B cell (primary cell): Measurements from ENCODE around the gene AFF3. TPM values are rescaled to one million over a fixed set of nuclear protein-coding genes. Genes with fewer than 3 reads are reported as not detected.

Source experiments
- ATAC-seq: fragments of 200-7000 bp; cut with Tn5 transposase; one replicate; pipeline ENCODE4 v1.10.0; 2021; ENCODE audit warnings: low read depth, mild to moderate bottlenecking, moderate number of reproducible peaks, moderate library complexity
- CTCF ChIA-PET: fragments of 350-600 bp; sonication (Branson Sonifier 250); formaldehyde crosslinking; loops from one replicate; lab custom pipeline; 2021; ENCODE audit warnings: antibody characterized with exemption, inconsistent platforms; lab: Charles Lee
- POLR2A ChIA-PET: fragments of 350-600 bp; sonication (Branson Sonifier 250); formaldehyde crosslinking; loops from one replicate; lab custom pipeline; 2021; ENCODE audit warnings: antibody characterized with exemption; lab: Charles Lee
- DNase-seq: peaks from one replicate; pipeline ENCODE4 v3.0.0; 2013
- H2AFZ ChIP-seq: 2 replicates; pipeline ENCODE4 v1.6.1; 2012; ENCODE audit warnings: mild to moderate bottlenecking, low read depth, low read length; ENCODE audit not compliant: insufficient read depth, poor library complexity, severe bottlenecking
- H3K27ac ChIP-seq, 2 donors: 1 replicate in 1 of 2; 2 replicates in 1 of 2; pipeline ENCODE4 v1.5.1; 2012 to 2013; ENCODE audit warnings: low read length in 2 of 2, mild to moderate bottlenecking in 2 of 2, moderate library complexity in 1 of 2
- H3K27me3 ChIP-seq, 4 experiments: fragments of 200-600 bp in 1 of 4; sonication (generic) in 1 of 4; replicated peaks in 1 of 4; 1 replicate in 2 of 4; 2 replicates in 2 of 4; pipeline versions ENCODE4 v1.6.1 to v1.7.0; 2013 to 2016; ENCODE audit warnings: low read length in 3 of 4, mild to moderate bottlenecking in 2 of 4, mixed read lengths in 1 of 4, moderate library complexity in 1 of 4; ENCODE audit not compliant: insufficient read depth in 4 of 4, control insufficient read depth in 3 of 4; ENCODE audit errors: control extremely low read depth in 1 of 4
- H3K36me3 ChIP-seq, 2 experiments: replicated peaks in 1 of 2; 1 replicate in 1 of 2; 2 replicates in 1 of 2; pipeline versions ENCODE4 v1.6.1 to v1.7.1; 2013; ENCODE audit warnings: low read length in 1 of 2; ENCODE audit not compliant: insufficient read depth in 2 of 2, control insufficient read depth in 1 of 2; ENCODE audit errors: control extremely low read depth in 1 of 2, extremely low read depth in 1 of 2
- H3K4me1 ChIP-seq, 2 donors: fragments of 200-600 bp in 1 of 2; sonication (generic) in 1 of 2; 1 replicate in 1 of 2; 2 replicates in 1 of 2; pipeline versions ENCODE4 v1.5.1 to v1.6.1; 2013 to 2017; ENCODE audit warnings: low read length in 2 of 2; ENCODE audit not compliant: control insufficient read depth in 2 of 2, insufficient read depth in 2 of 2
- H3K4me2 ChIP-seq: replicated peaks from 2 replicates; pipeline ENCODE3; 2012; ENCODE audit warnings: mild to moderate bottlenecking, low read depth, low read length; ENCODE audit not compliant: poor library complexity, severe bottlenecking
- H3K4me3 ChIP-seq, 5 experiments: fragments of 200-600 bp in 1 of 5; sonication (generic) in 1 of 5; 1 replicate in 3 of 5; 2 replicates in 2 of 5; pipeline versions ENCODE4 v1.5.1 to v1.7.0; 2011 to 2016; ENCODE audit warnings: low read length in 4 of 5, mild to moderate bottlenecking in 4 of 5, low read depth in 2 of 5, control low read depth in 1 of 5, moderate library complexity in 1 of 5; ENCODE audit not compliant: insufficient read depth in 1 of 5; ENCODE audit errors: control extremely low read depth in 1 of 5, extremely low read depth in 1 of 5
- H3K79me2 ChIP-seq: fragments of 200-600 bp; sonication (generic); one replicate; pipeline ENCODE4 v1.6.0; 2016; ENCODE audit warnings: low read length; ENCODE audit not compliant: control insufficient read depth, insufficient read depth
- H3K9ac ChIP-seq: fragments of 200-600 bp; sonication (generic); 2 replicates; pipeline ENCODE4 v1.6.1; 2017; ENCODE audit warnings: mild to moderate bottlenecking, low read length, moderate library complexity
- H3K9me3 ChIP-seq, 3 donors: one replicate each; pipeline versions ENCODE4 v1.6.1 to v1.7.1; 2013; ENCODE audit warnings: low read length in 2 of 3; ENCODE audit not compliant: control insufficient read depth in 2 of 3, insufficient read depth in 1 of 3; ENCODE audit errors: control extremely low read depth in 1 of 3
- H4K20me1 ChIP-seq: 2 replicates; pipeline ENCODE4 v1.6.0; 2012; ENCODE audit warnings: mild to moderate bottlenecking, low read length; ENCODE audit not compliant: insufficient read depth, control insufficient read depth, poor library complexity, severe bottlenecking
- H3K27ac Mint-ChIP-seq: one replicate; pipeline ENCODE4 v1.8.0; 2021; ENCODE audit warnings: mixed read lengths
- H3K27me3 Mint-ChIP-seq: one replicate; pipeline ENCODE4 v1.8.0; 2021; ENCODE audit warnings: mixed read lengths
- H3K4me1 Mint-ChIP-seq: one replicate; pipeline ENCODE4 v1.8.0; 2021; ENCODE audit warnings: mixed read lengths
- H3K4me3 Mint-ChIP-seq: one replicate; pipeline ENCODE4 v1.8.0; 2021; ENCODE audit warnings: mixed read lengths
- H3K9me3 Mint-ChIP-seq: one replicate; pipeline ENCODE4 v1.8.0; 2022; ENCODE audit warnings: mixed read lengths; ENCODE audit not compliant: insufficient read depth
- EZH2 ChIP-seq: IDR thresholded peaks from 2 replicates; pipeline ENCODE4 v1.6.1; 2012; ENCODE audit warnings: borderline replicate concordance, low read depth, mild to moderate bottlenecking, moderate library complexity, low read length; ENCODE audit not compliant: insufficient read depth, poor library complexity, severe bottlenecking
- WGBS: methylation state at CpG from one replicate; pipeline ENCODE4 v1.1.5; 2013; ENCODE audit warnings: missing lambda C conversion rate; ENCODE audit not compliant: insufficient coverage; 5-methylcytosine and 5-hydroxymethylcytosine counted together
- intact Hi-C: fragments of 100-400 bp; cut with micrococcal nuclease; formaldehyde crosslinking; loops from one replicate; pipeline ENCODE4 v1.10.0; 2022
- polyA plus RNA-seq: library from polyadenylated mRNA; depleted of rRNA; stranded (reverse); fragments of >200 nt; gene quantifications from 2 replicates; pipeline ENCODE4 v1.2.3, GENCODE V29; 2012
- total RNA-seq, 2 donors: library from RNA; stranded (reverse); fragments of 120-200 nt in 1 of 2; gene quantifications; 1 replicate in 1 of 2; 2 replicates in 1 of 2; pipeline versions ENCODE4 v1.2.3 to v1.2.4, GENCODE V29; 2013 to 2022
- TF ChIP-seq, protein P1 (sequence below): fragments of 200-600 bp; IDR thresholded peaks from one replicate; pipeline ENCODE4 v1.8.0; 2022; ENCODE audit warnings: antibody characterized with exemption, mild to moderate bottlenecking

Gene AFF3
- total and polyA plus RNA-seq, 2 donors (not counting 1 experiment from before 2014, with no cell fraction given): 117 to 830 TPM

DNA sequence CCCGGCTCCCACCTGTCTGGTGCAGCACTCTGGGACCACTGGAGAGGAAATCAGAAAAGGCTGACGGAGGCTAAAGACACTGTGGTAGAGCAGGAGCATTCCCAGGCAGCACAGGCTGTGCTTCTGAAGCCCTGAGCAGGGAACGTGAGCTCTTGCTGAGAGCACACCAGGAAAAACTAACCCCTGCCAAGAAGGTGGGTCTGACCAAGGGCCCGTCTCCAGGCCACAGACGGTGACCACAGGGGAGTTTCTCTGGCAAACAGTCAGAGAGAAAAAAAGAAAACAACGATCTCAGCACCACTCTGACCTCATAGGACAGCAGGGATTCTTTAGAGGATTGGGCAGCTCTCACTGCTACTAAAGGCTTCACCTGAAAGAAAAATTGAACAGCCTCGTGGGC lies 201.4 kb downstream of the AFF3 start:
- Mint-ChIP-seq H3K27ac (no peak overlapping the region), H3K4me3 (no peak overlapping the region), H3K9me3 (no peaks in the 10 kb centered on the region), H3K4me1 (peaks cover 19% of the 10 kb centered on the region), H3K27me3 (no peaks in the 10 kb centered on the region)
- Histone ChIP-seq H3K4me3 (no peak overlapping the region), H3K9ac (no peak overlapping the region), H3K4me1 (peaks cover 0 to 11% of the 10 kb centered on the region in 2 donors), H3K27me3 (no peaks in the 10 kb centered on the region), H3K36me3 (peaks cover 6 to 82% of the 10 kb centered on the region in 2 experiments), H3K27ac (no peak overlapping the region), H4K20me1 (peaks cover 73% of the 10 kb centered on the region), H3K79me2 (peaks cover 88% of the 10 kb centered on the region), H2AFZ (no peak overlapping the region), H3K9me3 (no peaks in the 10 kb centered on the region), H3K4me2 (no peak overlapping the region)
- intact Hi-C loops: no loop called here
- ChIA-PET CTCF (no interaction called here), POLR2A (no interaction called here)
- ATAC-seq (no peak), DNase-seq (no peak)
- no peak for TF ChIP-seq EZH2
- TF ChIP-seq, protein P1, sequence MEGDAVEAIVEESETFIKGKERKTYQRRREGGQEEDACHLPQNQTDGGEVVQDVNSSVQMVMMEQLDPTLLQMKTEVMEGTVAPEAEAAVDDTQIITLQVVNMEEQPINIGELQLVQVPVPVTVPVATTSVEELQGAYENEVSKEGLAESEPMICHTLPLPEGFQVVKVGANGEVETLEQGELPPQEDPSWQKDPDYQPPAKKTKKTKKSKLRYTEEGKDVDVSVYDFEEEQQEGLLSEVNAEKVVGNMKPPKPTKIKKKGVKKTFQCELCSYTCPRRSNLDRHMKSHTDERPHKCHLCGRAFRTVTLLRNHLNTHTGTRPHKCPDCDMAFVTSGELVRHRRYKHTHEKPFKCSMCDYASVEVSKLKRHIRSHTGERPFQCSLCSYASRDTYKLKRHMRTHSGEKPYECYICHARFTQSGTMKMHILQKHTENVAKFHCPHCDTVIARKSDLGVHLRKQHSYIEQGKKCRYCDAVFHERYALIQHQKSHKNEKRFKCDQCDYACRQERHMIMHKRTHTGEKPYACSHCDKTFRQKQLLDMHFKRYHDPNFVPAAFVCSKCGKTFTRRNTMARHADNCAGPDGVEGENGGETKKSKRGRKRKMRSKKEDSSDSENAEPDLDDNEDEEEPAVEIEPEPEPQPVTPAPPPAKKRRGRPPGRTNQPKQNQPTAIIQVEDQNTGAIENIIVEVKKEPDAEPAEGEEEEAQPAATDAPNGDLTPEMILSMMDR: no peak
- WGBS: 100% methylated on average over 5 of the region's 7 CpGs

- Histone ChIP-seq H3K4me3 (no peak overlapping the region), H4K20me1 (peaks cover 70% of the 10 kb centered on the region), H3K9me3 (peaks cover 0 to 5% (median 0%) of the 10 kb centered on the region in 3 donors), H3K27me3 (no peaks in the 10 kb centered on the region), H3K4me1 (peaks cover 0 to 15% of the 10 kb centered on the region in 2 donors), H3K79me2 (peaks cover 88% of the 10 kb centered on the region), H3K27ac (no peak overlapping the region), H3K4me2 (no peak overlapping the region), H3K36me3 (peaks cover 16 to 85% of the 10 kb centered on the region in 2 experiments), H3K9ac (no peak overlapping the region), H2AFZ (no peak overlapping the region)
- DNase-seq (no peak), ATAC-seq (no peak)
- Mint-ChIP-seq H3K4me3 (no peak overlapping the region), H3K9me3 (no peaks in the 10 kb centered on the region), H3K4me1 (peaks cover 36% of the 10 kb centered on the region), H3K27me3 (no peaks in the 10 kb centered on the region), H3K27ac (no peak overlapping the region)
- ChIA-PET CTCF (no interaction called here), POLR2A (no interaction called here)
- no CpG with 5 or more reads among the region's 1 CpG for WGBS
- no peak for TF ChIP-seq EZH2
- TF ChIP-seq, protein P1: no peak
- intact Hi-C loops: no loop called here
Measured at GRCh38 chr2:99939135-99939534, 203.3 kb downstream of the AFF3 start.
